ENCODE measurements around the gene GPS1. TPM values are rescaled to one million over a fixed set of nuclear protein-coding genes. Genes with fewer than 3 reads are reported as not detected.

The GPS1 gene
- total and polyA plus RNA-seq, 10 donors, result 61.5 to 109 (median 68.9) TPM

GRCh38 chr17:82083533-82084359 lies 32.0 kb downstream of the GPS1 start:
- Histone ChIP-seq H3K4me1 (peaks cover 0 to 13% (median 4%) of the 10 kb centered on the region in 6 donors), H3K36me3 (peaks cover 0 to 100% (median 97%) of the 10 kb centered on the region in 6 donors), H3K4me3 (no peak overlapping the region), H3K27ac (no peak overlapping the region), H3K9me3 (no peaks in the 10 kb centered on the region), H3K27me3 (replicated peaks in 1 of 7) (no peaks in the 10 kb centered on the region)
- no peak for DNase-seq
- TF ChIP-seq POLR2AphosphoS5 (IDR thresholded peaks at IDR 0.05) (no peak), CTCF (IDR thresholded peaks at IDR 0.05 in 8 of 11, conservative IDR thresholded peaks at IDR 0.05 in 3 of 11) (no peak), POLR2A (IDR thresholded peaks at IDR 0.05) (no peak)
- intact Hi-C loops (cut with DNase I; ENCODE audit: low total_unique reads), result no loop called here
- 86 to 95% (median 91%) methylated on average over 38 to 55 of the region's 55 CpGs for WGBS, 5 donors

GRCh38 chr17:82084373-82085030 lies 32.8 kb downstream of the GPS1 start:
- Histone ChIP-seq H3K27ac (peak overlapping the region in 1 of 8 donors; percentile 50), H3K4me1 (peaks cover 0 to 13% (median 4%) of the 10 kb centered on the region in 6 donors), H3K4me3 (peak overlapping the region in 1 of 8 donors; percentile 0), H3K27me3 (replicated peaks in 1 of 7) (no peaks in the 10 kb centered on the region), H3K9me3 (no peaks in the 10 kb centered on the region), H3K36me3 (peaks cover 0 to 100% (median 98%) of the 10 kb centered on the region in 6 donors)
- intact Hi-C loops (cut with DNase I; ENCODE audit: low total_unique reads), result no loop called here
- no peak for DNase-seq
- WGBS, 5 donors, result 85 to 91% (median 86%) methylated on average over 18 to 31 of the region's 31 CpGs
- TF ChIP-seq CTCF (IDR thresholded peaks at IDR 0.05 in 8 of 11, conservative IDR thresholded peaks at IDR 0.05 in 3 of 11), result no peak
- TF ChIP-seq POLR2A (IDR thresholded peaks at IDR 0.05), result no peak
- TF ChIP-seq POLR2AphosphoS5 (IDR thresholded peaks at IDR 0.05), result no peak

GRCh38 chr17:82085031-82085861 lies 33.5 kb downstream of the GPS1 start:
- Histone ChIP-seq H3K27me3 (replicated peaks in 1 of 7) (no peaks in the 10 kb centered on the region), H3K9me3 (no peaks in the 10 kb centered on the region), H3K4me1 (peaks cover 0 to 13% (median 4%) of the 10 kb centered on the region in 6 donors), H3K36me3 (peaks cover 0 to 100% (median 99%) of the 10 kb centered on the region in 6 donors), H3K27ac (peak overlapping the region in 2 of 8 donors; percentile 33 to 50), H3K4me3 (peak overlapping the region in 1 of 8 donors; percentile 0)
- DNase-seq, result no peak
- TF ChIP-seq POLR2AphosphoS5 (IDR thresholded peaks at IDR 0.05) (peak in 2 of 3 donors; percentile 51 to 62), CTCF (IDR thresholded peaks at IDR 0.05 in 8 of 11, conservative IDR thresholded peaks at IDR 0.05 in 3 of 11) (no peak), POLR2A (IDR thresholded peaks at IDR 0.05) (no peak)
- 76 to 87% (median 84%) methylated on average over 33 to 49 of the region's 49 CpGs for WGBS, 5 donors
- intact Hi-C loops (cut with DNase I; ENCODE audit: low total_unique reads), result no loop called here

All from spleen (tissue), 11 donors.